GM10847 (cell line): Measurements from ENCODE around the gene MOV10.

ENCODE experiments used
- POLR2A ChIP-seq: IDR thresholded peaks from 2 replicates; pipeline ENCODE4 v1.6.1; 2011; ENCODE audit not compliant: insufficient read length; ENCODE audit errors: extremely low read depth

MOV10 gene

GRCh38 chr1:112674440-112674985, at the start of gene MOV10:
Gene MOV10 (plus strand): TSS chr1:112674659. CDS start chr1:112674913, 254 bp downstream.
- no peak for TF ChIP-seq POLR2A

DNA sequence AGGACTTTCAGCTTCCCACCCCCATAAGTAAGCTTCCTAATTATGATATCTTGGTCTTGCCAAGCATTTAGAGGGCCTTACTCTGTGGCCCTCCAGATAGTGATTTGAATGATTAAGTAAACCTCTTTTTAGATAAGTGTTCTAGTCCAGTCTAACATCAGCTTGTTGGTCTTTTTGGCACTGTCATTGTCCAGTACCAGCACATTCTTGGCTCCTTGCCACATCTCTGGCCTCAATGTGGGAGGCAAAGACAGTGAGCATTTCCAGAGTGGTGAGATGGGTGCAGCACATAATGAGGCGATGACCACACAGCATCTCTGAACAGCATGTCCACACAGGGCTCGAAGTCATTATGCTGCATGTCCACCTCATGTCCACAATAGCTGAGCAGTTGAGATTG, 48.8 kb upstream of the MOV10 start:
- TF ChIP-seq POLR2A = no peak

DNA sequence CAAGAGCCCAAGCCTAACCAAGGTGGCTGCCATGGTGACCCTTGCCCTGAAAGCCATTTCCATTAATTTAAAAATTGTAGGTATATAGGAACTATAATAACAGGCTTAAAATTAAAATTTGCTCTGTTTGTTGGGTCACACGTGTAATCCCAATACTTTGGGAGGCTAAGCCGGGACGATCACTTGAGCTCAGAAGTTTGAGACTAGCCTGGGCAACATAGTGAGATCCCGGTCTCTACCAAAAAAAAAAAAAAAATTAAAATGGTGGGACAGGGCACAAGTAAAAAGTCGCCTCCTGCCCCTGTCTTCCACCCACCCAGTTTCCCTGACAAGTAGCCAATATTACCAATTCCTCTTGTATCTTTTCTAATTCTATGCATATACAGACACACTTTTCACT, 48.3 kb upstream of the MOV10 start:
- TF ChIP-seq POLR2A = no peak

- TF ChIP-seq POLR2A = no peak
Observed at GRCh38 chr1:112626887-112627286, 47.6 kb upstream of the MOV10 start.

GRCh38 chr1:112628516-112628915, 45.9 kb upstream of the MOV10 start:
- TF ChIP-seq POLR2A = no peak

- no peak for TF ChIP-seq POLR2A
Observed at GRCh38 chr1:112629256-112629655, 45.2 kb upstream of the MOV10 start.

DNA sequence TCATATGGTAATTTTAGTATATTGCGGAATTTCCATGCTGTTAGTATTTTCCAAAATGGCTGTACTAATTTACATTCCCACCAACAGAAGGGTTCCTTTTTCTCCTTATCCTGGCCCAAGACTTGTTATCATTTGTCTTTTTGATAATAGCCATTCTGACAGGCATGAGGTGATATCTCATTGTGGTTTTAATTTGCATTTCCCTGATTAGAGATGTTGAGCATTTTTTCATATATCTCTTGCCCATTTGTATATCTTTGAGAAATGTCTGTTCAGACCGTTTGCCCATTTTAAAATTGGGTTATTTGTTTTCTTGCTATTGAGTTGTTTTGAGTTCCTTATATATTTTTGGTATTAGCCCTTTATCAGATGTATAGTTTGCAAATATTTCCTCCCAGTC, 40.8 kb upstream of the MOV10 start:
- TF ChIP-seq POLR2A = no peak

- TF ChIP-seq POLR2A = no peak
Observed at GRCh38 chr1:112634367-112634766, 40.1 kb upstream of the MOV10 start.

DNA sequence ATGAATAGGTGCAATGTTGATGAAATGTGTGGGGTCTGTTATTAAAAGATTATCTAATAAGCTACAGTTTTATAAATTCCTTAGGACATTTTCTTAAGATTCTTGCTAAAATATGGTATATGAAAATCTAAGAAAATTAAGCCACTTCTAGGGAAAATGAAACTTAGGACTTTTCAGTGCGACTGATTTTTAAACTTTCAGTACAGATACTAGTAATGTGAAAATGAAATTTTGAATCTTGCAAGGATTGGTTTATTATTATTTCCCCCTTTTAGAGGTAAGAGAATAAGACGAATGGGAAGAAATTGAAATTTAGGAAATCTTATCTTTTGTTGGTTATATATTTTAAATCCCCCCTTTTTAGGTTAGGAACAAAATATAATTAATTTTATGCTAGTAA, 38.4 kb upstream of the MOV10 start:
- no peak for TF ChIP-seq POLR2A

- TF ChIP-seq POLR2A = no peak
Observed at GRCh38 chr1:112636597-112637253, 37.7 kb upstream of the MOV10 start.

DNA sequence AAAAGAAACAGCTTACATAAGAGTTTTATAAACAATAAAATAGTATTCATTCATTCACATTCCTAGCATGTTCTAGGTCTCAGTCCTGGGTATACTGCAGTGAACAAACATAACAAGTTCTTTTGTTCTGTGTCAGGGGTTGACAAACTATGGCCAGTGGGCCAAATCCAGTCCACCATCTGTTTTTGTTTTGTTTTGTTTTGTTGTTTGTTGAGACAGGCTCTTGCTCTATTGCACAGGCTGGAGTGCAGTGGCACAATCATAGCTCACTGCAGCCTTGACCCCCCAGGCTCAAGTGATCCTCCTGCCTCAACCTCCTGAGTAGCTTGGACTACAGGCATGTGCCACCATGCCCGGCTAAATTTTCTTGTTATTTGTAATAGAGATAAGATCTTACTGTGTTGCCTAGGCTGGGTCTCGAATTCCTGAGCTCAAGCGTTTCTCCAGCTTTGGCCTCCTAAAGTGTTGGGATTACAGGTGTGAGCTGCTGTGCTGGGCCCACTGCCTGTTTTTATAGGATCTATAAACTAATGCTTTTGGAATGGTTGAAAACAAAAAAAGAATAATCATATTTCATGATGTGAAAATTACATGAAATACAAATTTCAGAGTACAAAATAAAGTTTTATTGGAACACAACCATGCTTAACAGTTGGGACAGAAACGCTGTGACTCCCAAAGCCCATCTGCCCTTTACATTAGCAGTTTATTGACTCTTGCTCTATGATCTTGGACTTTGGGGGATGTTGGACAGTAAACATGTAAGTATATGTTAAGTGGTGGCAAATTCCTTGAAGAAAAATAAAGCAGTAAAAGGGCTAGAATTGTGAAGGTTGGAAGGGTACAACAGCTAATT, 37.0 kb upstream of the MOV10 start:
- TF ChIP-seq POLR2A = no peak

DNA sequence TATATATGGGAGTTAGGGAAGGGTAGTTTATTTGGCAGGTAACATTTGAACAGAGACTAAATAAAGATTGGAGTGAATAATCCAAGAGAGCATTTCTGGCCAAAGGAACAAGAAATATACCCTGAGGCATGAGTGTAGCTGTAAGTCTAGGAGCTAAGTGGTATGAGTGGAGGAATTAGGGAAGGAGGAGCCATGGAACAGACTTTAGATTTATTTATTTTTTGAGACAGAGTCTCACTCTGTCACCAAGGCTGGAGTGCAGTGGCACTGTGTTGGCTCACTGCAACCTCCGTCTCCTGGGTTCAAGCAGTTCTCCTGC, 36.4 kb upstream of the MOV10 start:
- no peak for TF ChIP-seq POLR2A

DNA sequence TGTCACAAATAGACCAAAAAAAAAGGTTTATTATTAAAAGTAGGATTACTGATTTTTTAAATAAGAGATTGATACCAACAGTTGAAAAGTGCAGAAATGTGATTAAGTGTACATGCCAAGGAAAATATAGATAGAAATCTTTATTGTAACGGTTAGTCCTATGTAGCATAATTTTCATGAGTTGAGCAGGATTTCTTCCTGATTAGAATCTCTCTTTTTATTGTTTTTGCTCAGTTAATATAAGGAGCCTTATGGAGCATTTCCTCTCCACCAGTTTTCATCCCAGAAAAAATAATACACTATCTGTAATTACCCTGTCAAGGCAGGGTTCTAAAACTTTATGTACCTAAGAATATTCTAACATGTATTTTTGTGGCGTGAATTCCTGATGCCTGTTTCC, 31.4 kb upstream of the MOV10 start:
- no peak for TF ChIP-seq POLR2A

DNA sequence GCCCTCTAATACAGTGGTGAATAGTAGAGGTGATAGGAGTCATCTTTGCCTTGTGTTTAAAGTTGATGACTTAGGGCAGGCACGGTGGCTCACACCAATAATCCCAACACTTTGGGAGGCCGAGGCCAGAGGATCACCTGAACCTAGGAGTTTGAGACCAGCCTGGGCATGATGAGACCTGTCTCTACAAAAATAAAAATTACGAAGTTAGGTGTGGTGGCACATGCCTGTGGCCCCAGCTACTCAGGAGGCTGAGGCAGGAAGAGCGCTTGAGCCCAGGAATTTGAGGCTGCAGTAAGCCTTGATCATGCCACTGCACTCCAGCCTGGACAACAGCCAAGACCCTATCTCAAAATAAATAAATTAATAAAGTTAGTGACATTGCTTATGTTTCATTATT, 28.2 kb upstream of the MOV10 start:
- TF ChIP-seq POLR2A = no peak

DNA sequence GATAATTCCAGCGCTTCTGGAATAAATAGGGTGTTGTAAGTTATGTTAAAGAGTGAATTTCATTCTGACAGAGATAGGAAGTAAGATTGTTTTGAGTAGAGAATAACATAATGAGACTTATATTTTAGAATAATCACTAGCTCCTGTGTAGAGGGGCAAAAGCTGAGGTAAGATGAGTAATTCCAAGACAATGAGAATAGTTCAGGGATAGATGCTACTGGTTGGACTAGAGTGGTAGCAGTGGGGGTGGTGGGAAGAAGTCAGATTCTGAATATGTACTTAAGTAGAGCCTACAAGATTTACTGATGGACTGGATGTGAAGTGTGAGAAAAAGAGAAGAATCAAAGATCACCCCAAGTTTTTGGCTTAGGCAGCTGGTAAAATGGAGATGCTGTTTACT, 23.3 kb upstream of the MOV10 start:
- no peak for TF ChIP-seq POLR2A

DNA sequence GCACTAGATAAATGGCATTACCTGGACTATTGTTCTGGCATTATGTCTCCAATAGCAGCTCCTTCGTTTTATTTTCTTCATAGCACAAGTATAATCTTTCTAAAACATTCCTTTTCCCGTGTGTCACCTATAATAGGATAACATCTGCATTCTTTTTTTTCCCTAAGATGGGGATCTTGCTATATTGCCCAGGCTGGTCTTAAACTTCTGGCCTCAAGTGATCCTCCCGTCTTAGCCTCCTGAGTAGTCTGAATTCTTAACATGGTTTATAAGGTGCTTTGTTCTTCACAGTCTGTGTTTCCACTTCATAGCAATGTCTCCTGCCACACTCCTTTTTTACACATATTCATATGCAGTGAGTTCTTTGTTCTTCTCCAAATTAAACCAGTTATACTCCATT, 8.6 kb upstream of the MOV10 start:
- TF ChIP-seq POLR2A = no peak

DNA sequence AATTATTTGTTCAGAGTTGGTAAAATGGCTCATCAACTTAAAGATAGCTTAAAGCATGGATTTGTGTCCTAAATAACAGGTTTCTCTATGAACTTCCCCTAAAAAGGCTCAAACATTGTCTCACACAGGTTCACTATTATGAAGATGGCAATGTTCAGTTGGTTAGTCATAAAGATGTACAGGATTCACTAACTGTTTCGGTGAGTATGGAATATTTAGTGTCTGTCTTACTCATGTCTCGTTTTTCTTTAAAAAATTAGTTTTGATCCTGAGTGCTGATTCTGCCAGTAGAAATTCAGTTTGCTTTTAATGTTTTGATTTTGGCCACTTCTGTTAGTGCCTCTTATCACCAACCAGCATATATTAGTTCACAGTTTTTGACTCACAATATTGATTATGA, 7.5 kb upstream of the MOV10 start:
- TF ChIP-seq POLR2A = no peak

DNA sequence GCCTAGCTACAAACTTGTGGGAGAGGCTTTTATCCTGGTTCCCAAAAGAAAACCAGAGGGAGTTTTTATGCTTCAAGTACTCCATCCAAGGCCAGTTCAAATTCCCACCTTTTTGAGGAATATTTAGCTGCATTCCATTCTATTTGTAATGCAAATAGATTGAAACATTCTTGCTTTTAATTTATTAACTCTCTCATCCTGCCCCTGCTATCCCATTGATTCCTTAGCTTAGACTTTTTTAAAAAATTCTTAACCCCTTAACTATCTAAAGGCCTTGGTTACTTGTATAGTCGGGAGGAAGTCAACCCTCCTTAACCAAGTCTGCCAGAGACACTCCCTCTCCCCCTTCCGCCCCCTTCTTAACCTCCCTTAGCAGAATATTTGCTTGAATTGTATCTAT, 2.5 kb upstream of the MOV10 start:
- no peak for TF ChIP-seq POLR2A
